HG02610 (cell line): Measurements from ENCODE around the gene ZNF699.
"Not testable (repeated sequence)": the region's sequence is repeated elsewhere in the genome, so short reads cannot be mapped to it uniquely, and the experiment has no call there.

Experiments used
- ATAC-seq: cut with Tn5 transposase; IDR thresholded peaks from one replicate; pipeline ENCODE4 v1.9.1; 2021; ENCODE audit warnings: mild to moderate bottlenecking, moderate library complexity; ENCODE audit not compliant: unreplicated experiment

ZNF699 gene

GRCh38 chr19:9289231-9289884 is 20.3 kb downstream of the ZNF699 start:
- ATAC-seq, result no peak

GRCh38 chr19:9283485-9283884 is 26.2 kb downstream of the ZNF699 start:
- not testable (repeated sequence) for ATAC-seq

- ATAC-seq, result no peak
Observed at GRCh38 chr19:9251236-9251635, 58.4 kb downstream of the ZNF699 start.

- ATAC-seq, result no peak
Observed at GRCh38 chr19:9250630-9251029, 59.0 kb downstream of the ZNF699 start, which contains the start of gene OR7E24. Gene OR7E24 (plus strand): TSS chr19:9250930. CDS start chr19:9251044, 114 bp downstream.
